Uterus (tissue), 4 donors: Measurements from ENCODE around the gene ZNF821. TPM values are rescaled to one million over a fixed set of nuclear protein-coding genes. Genes with fewer than 3 reads are reported as not detected.
A peak's percentile ranks its signal among the peaks of the same experiment; 100 is the strongest.

Source experiments
- DNase-seq, 2 donors: peaks; one replicate each; pipeline ENCODE4 v3.0.0-alpha.2; 2019 to 2020
- H3K27ac ChIP-seq, 2 donors: fragments of 200-600 bp; sonication (generic); 1 replicate in 1 of 2; 2 replicates in 1 of 2; pipeline ENCODE4 v1.5.1; 2016 to 2018
- H3K27me3 ChIP-seq, 2 donors: fragments of 200-600 bp; sonication (generic); one replicate each; pipeline ENCODE4 v1.5.1; 2018 to 2019; ENCODE audit warnings: control low read depth in 1 of 2
- H3K36me3 ChIP-seq, 2 donors: fragments of 200-600 bp; sonication (generic); one replicate each; pipeline ENCODE4 v1.5.1; 2019; ENCODE audit warnings: control low read depth in 1 of 2
- H3K4me1 ChIP-seq, 2 donors: fragments of 200-600 bp; sonication (generic); one replicate each; pipeline ENCODE4 v1.5.1; 2018 to 2019; ENCODE audit warnings: control low read depth in 1 of 2
- H3K4me3 ChIP-seq, 2 donors: fragments of 200-600 bp; sonication (generic); 1 replicate in 1 of 2; 2 replicates in 1 of 2; pipeline ENCODE4 v1.5.1; 2018 to 2019; ENCODE audit warnings: mild to moderate bottlenecking in 1 of 2
- H3K9me3 ChIP-seq, 2 donors: fragments of 200-600 bp; sonication (generic); one replicate each; pipeline ENCODE4 v1.5.1; 2019; ENCODE audit warnings: control low read depth in 1 of 2
- CTCF ChIP-seq, 4 experiments: fragments of 200-600 bp in 2 of 4; fragments of 450-650 bp in 2 of 4; sonication (generic) in 2 of 4; IDR thresholded peaks; one replicate each; pipeline ENCODE4 v1.5.1; 2016 to 2019; ENCODE audit warnings: antibody characterized with exemption in 4 of 4, mild to moderate bottlenecking in 2 of 4, moderate library complexity in 1 of 4
- POLR2A ChIP-seq, 2 donors: fragments of 450-650 bp; IDR thresholded peaks; one replicate each; pipeline ENCODE4 v1.6.1; 2016; ENCODE audit warnings: antibody characterized with exemption in 2 of 2, mild to moderate bottlenecking in 1 of 2, moderate library complexity in 1 of 2
- intact Hi-C: fragments of 100-400 bp; cut with DNase I; formaldehyde crosslinking; loops from one replicate; pipeline ENCODE4 v1.15.1; 2023; ENCODE audit warnings: low total_unique reads
- total RNA-seq, 4 donors: library from RNA; depleted of rRNA in 3 of 4; stranded (reverse); fragments of >200 nt in 3 of 4; gene quantifications; one replicate each; pipeline versions ENCODE4 v1.1.0 to v1.2.4, GENCODE V29; 2014 to 2023
- donor health status: DM: yes; HTN: yes; CAD: no.

ZNF821 gene
- total RNA-seq, 4 donors from 2014 or later = 0.59 to 16.9 (median 7.4) TPM

- H3K4me1 ChIP-seq = peaks cover 8 to 18% of the 10 kb centered on the region in 2 donors
- no peak overlapping the region for H3K27ac ChIP-seq
- H3K4me3 ChIP-seq = no peak overlapping the region
- intact Hi-C loops = no loop called here
- TF ChIP-seq CTCF (IDR thresholded peaks at IDR 0.05) = no peak
- TF ChIP-seq POLR2A (IDR thresholded peaks at IDR 0.05) = no peak
- no peaks in the 10 kb centered on the region for H3K36me3 ChIP-seq
- no peak for DNase-seq
- H3K9me3 ChIP-seq = no peaks in the 10 kb centered on the region
- no peaks in the 10 kb centered on the region for H3K27me3 ChIP-seq
These were observed 40.1 kb upstream of the ZNF821 start for GRCh38 chr16:71923941-71924690.

GRCh38 chr16:71920658-71921057 is 36.7 kb upstream of the ZNF821 start:
- no peak for DNase-seq
- H3K9me3 ChIP-seq = no peaks in the 10 kb centered on the region
- no peak overlapping the region for H3K4me3 ChIP-seq
- H3K27me3 ChIP-seq = no peaks in the 10 kb centered on the region
- H3K4me1 ChIP-seq = no peaks in the 10 kb centered on the region
- H3K27ac ChIP-seq = no peak overlapping the region
- no peaks in the 10 kb centered on the region for H3K36me3 ChIP-seq
- TF ChIP-seq CTCF (IDR thresholded peaks at IDR 0.05) = no peak
- TF ChIP-seq POLR2A (IDR thresholded peaks at IDR 0.05) = no peak
- intact Hi-C loops = no loop called here

DNA sequence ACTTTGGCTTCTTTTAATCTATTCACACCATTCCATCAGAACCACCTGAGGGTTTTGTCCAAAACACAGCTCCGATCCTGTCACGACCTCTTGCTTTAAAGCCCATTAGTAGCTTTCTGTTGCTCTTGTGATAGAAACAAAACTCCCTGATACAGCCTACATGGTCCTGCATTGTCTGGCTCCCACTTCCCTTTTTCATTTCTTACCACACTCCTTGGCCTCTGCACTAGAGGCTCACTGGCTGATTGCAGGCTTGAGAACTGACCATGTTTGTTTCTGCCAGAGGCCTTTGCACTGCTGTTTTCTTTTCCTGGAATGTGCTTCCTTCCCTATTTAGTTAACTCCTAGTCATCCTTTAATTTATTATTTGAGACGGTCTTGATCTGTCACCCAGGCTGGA is 35.1 kb upstream of the ZNF821 start:
- H3K27me3 ChIP-seq = no peaks in the 10 kb centered on the region
- H3K36me3 ChIP-seq = no peaks in the 10 kb centered on the region
- H3K9me3 ChIP-seq = no peaks in the 10 kb centered on the region
- DNase-seq = no peak
- no peak for TF ChIP-seq CTCF (IDR thresholded peaks at IDR 0.05)
- TF ChIP-seq POLR2A (IDR thresholded peaks at IDR 0.05) = no peak
- intact Hi-C loops = no loop called here
- peak overlapping the region; percentile 5 to 69 for H3K27ac ChIP-seq
- H3K4me3 ChIP-seq = no peak overlapping the region
- peaks cover 0 to 3% of the 10 kb centered on the region in 2 donors for H3K4me1 ChIP-seq

DNA sequence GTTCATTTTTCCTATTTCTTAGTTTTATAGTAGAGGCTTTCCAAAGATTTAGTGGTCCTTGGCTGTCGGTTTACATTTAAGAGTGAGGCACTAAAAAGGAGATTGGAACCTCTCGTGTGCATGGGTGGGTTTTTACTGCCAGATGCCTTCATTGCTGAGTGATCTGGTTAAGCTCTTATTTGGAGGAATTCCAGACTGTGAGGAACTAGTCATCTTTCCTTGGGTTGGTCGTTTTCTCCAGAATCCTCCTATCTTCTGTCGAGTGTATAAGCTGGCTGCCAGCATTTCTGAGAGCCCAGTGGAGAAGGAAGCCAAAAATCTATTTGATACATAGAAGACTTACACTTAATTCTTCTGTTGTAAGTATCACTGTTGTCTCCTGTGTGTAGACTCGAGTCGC is 33.9 kb upstream of the ZNF821 start:
- TF ChIP-seq CTCF (IDR thresholded peaks at IDR 0.05) = no peak
- no peak for TF ChIP-seq POLR2A (IDR thresholded peaks at IDR 0.05)
- Histone ChIP-seq H3K4me3 (no peak overlapping the region), H3K36me3 (no peaks in the 10 kb centered on the region), H3K4me1 (peaks cover 0 to 3% of the 10 kb centered on the region in 2 donors), H3K27ac (peak overlapping the region in 1 of 2 donors; percentile 69), H3K9me3 (no peaks in the 10 kb centered on the region), H3K27me3 (no peaks in the 10 kb centered on the region)
- intact Hi-C loops = no loop called here
- no peak for DNase-seq

GRCh38 chr16:71916397-71916920 is 32.5 kb upstream of the ZNF821 start:
- no peak for DNase-seq
- Histone ChIP-seq H3K4me1 (peaks cover 0 to 3% of the 10 kb centered on the region in 2 donors), H3K9me3 (no peaks in the 10 kb centered on the region), H3K27ac (peak overlapping the region in 1 of 2 donors; percentile 69), H3K4me3 (no peak overlapping the region), H3K27me3 (no peaks in the 10 kb centered on the region), H3K36me3 (no peaks in the 10 kb centered on the region)
- no peak for TF ChIP-seq POLR2A (IDR thresholded peaks at IDR 0.05)
- TF ChIP-seq CTCF (IDR thresholded peaks at IDR 0.05) = no peak
- intact Hi-C loops = no loop called here
